Activated naive CD4-positive, alpha-beta T cell treated with anti-CD3 and anti-CD28 coated beads, Interleukin-2, amount 50 U/mL, for 72 hours (primary cell): ENCODE measurements around the gene PARP15. TPM values are rescaled to one million over a fixed set of nuclear protein-coding genes. Genes with fewer than 3 reads are reported as not detected.
"Not testable (repeated sequence)": the region's sequence is repeated elsewhere in the genome, so short reads cannot be mapped to it uniquely, and the experiment has no call there.

Experiments
- ATAC-seq, 2 donors: fragments of 150-1000 bp; cut with Tn5 transposase; 2 replicates each; pipeline ENCODE4 v1.10.0; 2021; ENCODE audit warnings: mild to moderate bottlenecking in 2 of 2, moderate library complexity in 2 of 2
- DNase-seq, 2 donors: peaks; one replicate each; pipeline ENCODE4 v3.0.0; 2021 to 2022; ENCODE audit warnings: low spot score in 2 of 2
- H3K27ac Mint-ChIP-seq, 2 donors: one replicate each; pipeline ENCODE4 v1.8.0; 2022; ENCODE audit warnings: mild to moderate bottlenecking in 2 of 2, mixed read lengths in 2 of 2
- H3K36me3 Mint-ChIP-seq, 2 donors: one replicate each; pipeline ENCODE4 v1.8.0; 2022; ENCODE audit warnings: mixed read lengths in 2 of 2
- H3K9me3 Mint-ChIP-seq, 2 donors: one replicate each; pipeline ENCODE4 v1.8.0; 2022; ENCODE audit warnings: mixed read lengths in 2 of 2
- total RNA-seq, 2 donors: library from RNA; stranded (reverse); gene quantifications; one replicate each; pipeline ENCODE4 v1.2.3, GENCODE V29; 2022

PARP15 gene
- total RNA-seq, 2 donors from 2014 or later, result 13.8 to 23.5 TPM

GRCh38 chr3:122626515-122627180 is 49.2 kb downstream of the PARP15 start:
- peaks cover 12 to 17% of the 10 kb centered on the region in 2 donors for H3K36me3 Mint-ChIP-seq

GRCh38 chr3:122627301-122627700 is 49.9 kb downstream of the PARP15 start:
- no peak overlapping the region for H3K27ac Mint-ChIP-seq
- no peak for ATAC-seq
- H3K36me3 Mint-ChIP-seq, result peaks cover 10 to 13% of the 10 kb centered on the region in 2 donors
- no peaks in the 10 kb centered on the region for H3K9me3 Mint-ChIP-seq
- no peak for DNase-seq

More at GRCh38 chr3:122626515-122627180, 49.2 kb downstream of the PARP15 start:
- no peak for ATAC-seq
- H3K27ac Mint-ChIP-seq, result no peak overlapping the region
- no peak for DNase-seq
- no peaks in the 10 kb centered on the region for H3K9me3 Mint-ChIP-seq

- Mint-ChIP-seq H3K36me3 (peaks cover under 1 to 6% of the 10 kb centered on the region in 2 donors), H3K9me3 (no peaks in the 10 kb centered on the region), H3K27ac (no peak overlapping the region)
- ATAC-seq (no peak), DNase-seq (no peak)
These were observed 51.1 kb downstream of the PARP15 start for GRCh38 chr3:122628567-122628966.

GRCh38 chr3:122629763-122630162 is 52.3 kb downstream of the PARP15 start:
- no peaks in the 10 kb centered on the region for H3K9me3 Mint-ChIP-seq
- H3K27ac Mint-ChIP-seq, result no peak overlapping the region
- no peak for ATAC-seq
- DNase-seq, result no peak
- peaks cover 0 to 6% of the 10 kb centered on the region in 2 donors for H3K36me3 Mint-ChIP-seq

- H3K36me3 Mint-ChIP-seq, result peaks cover 4 to 6% of the 10 kb centered on the region in 2 donors
- no peak overlapping the region for H3K27ac Mint-ChIP-seq
- no peak for DNase-seq
- no peaks in the 10 kb centered on the region for H3K9me3 Mint-ChIP-seq
- ATAC-seq, result no peak
These were observed 58.3 kb downstream of the PARP15 start for GRCh38 chr3:122635789-122636188.

GRCh38 chr3:122636697-122637096 is 59.2 kb downstream of the PARP15 start:
- ATAC-seq (no peak), DNase-seq (no peak)
- no peak overlapping the region for H3K27ac Mint-ChIP-seq
- peaks cover 4 to 6% of the 10 kb centered on the region in 2 donors for H3K36me3 Mint-ChIP-seq
- H3K9me3 Mint-ChIP-seq, result no peaks in the 10 kb centered on the region

- ATAC-seq (no peak), DNase-seq (no peak)
- H3K27ac Mint-ChIP-seq, result no peak overlapping the region
These were observed 63.1 kb downstream of the PARP15 start for GRCh38 chr3:122640437-122640999.

GRCh38 chr3:122642935-122643334 is 65.5 kb downstream of the PARP15 start:
- peak in 1 of 2 donors; percentile 46 for ATAC-seq
- Mint-ChIP-seq H3K36me3 (peaks cover 0 to 7% of the 10 kb centered on the region in 2 donors), H3K9me3 (peaks cover 0 to 5% of the 10 kb centered on the region in 2 donors), H3K27ac (peak overlapping the region in 1 of 2 donors; percentile 50)
- no peak for DNase-seq

More at GRCh38 chr3:122640437-122640999, 63.1 kb downstream of the PARP15 start:
- Mint-ChIP-seq H3K9me3 (peaks cover 0 to 5% of the 10 kb centered on the region in 2 donors), H3K36me3 (peaks cover 0 to 7% of the 10 kb centered on the region in 2 donors)

GRCh38 chr3:122646146-122646988 is 68.9 kb downstream of the PARP15 start:
- DNase-seq (no peak), ATAC-seq (peak in 1 of 2 donors; percentile 79)
- H3K27ac Mint-ChIP-seq, result peak overlapping the region in 1 of 2 donors; percentile 73
- peaks cover 4 to 5% of the 10 kb centered on the region in 2 donors for H3K9me3 Mint-ChIP-seq
- H3K36me3 Mint-ChIP-seq, result peaks cover 0 to 7% of the 10 kb centered on the region in 2 donors

- ATAC-seq, H3K36me3 Mint-ChIP-seq, H3K9me3 Mint-ChIP-seq, DNase-seq, H3K27ac Mint-ChIP-seq: not testable (repeated sequence)
These were observed 73.9 kb downstream of the PARP15 start for GRCh38 chr3:122651233-122651907.

- ATAC-seq, H3K36me3 Mint-ChIP-seq, DNase-seq, H3K27ac Mint-ChIP-seq, H3K9me3 Mint-ChIP-seq: not testable (repeated sequence)
These were observed 74.5 kb downstream of the PARP15 start for GRCh38 chr3:122651962-122652361.

GRCh38 chr3:122658336-122658735 is 80.9 kb downstream of the PARP15 start:
- not testable (repeated sequence) for H3K36me3 Mint-ChIP-seq, DNase-seq

GRCh38 chr3:122660297-122660974 is 83.0 kb downstream of the PARP15 start:
- peaks cover 0 to 8% of the 10 kb centered on the region in 2 donors for H3K36me3 Mint-ChIP-seq
- no peak overlapping the region for H3K27ac Mint-ChIP-seq
- peaks cover 5 to 14% of the 10 kb centered on the region in 2 donors for H3K9me3 Mint-ChIP-seq
- ATAC-seq (no peak), DNase-seq (no peak)

More at GRCh38 chr3:122658336-122658735, 80.9 kb downstream of the PARP15 start:
- peaks cover 5 to 14% of the 10 kb centered on the region in 2 donors for H3K9me3 Mint-ChIP-seq
- ATAC-seq, H3K27ac Mint-ChIP-seq: not testable (repeated sequence)

- H3K36me3 Mint-ChIP-seq, result peaks cover 0 to 8% of the 10 kb centered on the region in 2 donors
- DNase-seq (no peak), ATAC-seq (peak in 1 of 2 donors; percentile 37)
- peaks cover 5 to 14% of the 10 kb centered on the region in 2 donors for H3K9me3 Mint-ChIP-seq
- no peak overlapping the region for H3K27ac Mint-ChIP-seq
These were observed 84.2 kb downstream of the PARP15 start for GRCh38 chr3:122661633-122662032.

GRCh38 chr3:122662505-122662904 is 85.1 kb downstream of the PARP15 start:
- H3K9me3 Mint-ChIP-seq, result peaks cover 5 to 14% of the 10 kb centered on the region in 2 donors
- DNase-seq (no peak), ATAC-seq (no peak)
- H3K36me3 Mint-ChIP-seq, result peaks cover 0 to 8% of the 10 kb centered on the region in 2 donors
- H3K27ac Mint-ChIP-seq, result no peak overlapping the region
